PC-9 (cell line): ENCODE data around the gene OPN1LW. TPM values are rescaled to one million over a fixed set of nuclear protein-coding genes. Genes with fewer than 3 reads are reported as not detected.
A peak's percentile ranks its signal among the peaks of the same experiment; 100 is the strongest.

Source experiments
- BruUV-seq: library from RNA; stranded (reverse); fragments of 400-500 nt; replicated peaks from 2 replicates; lab custom pipeline; 2021; lab: Mats Ljungman, UMichigan
- CTCF ChIA-PET: fragments of 300-600 bp; sonication (Branson Sonifier 250); formaldehyde crosslinking; loops from one replicate; lab custom pipeline; 2022; ENCODE audit warnings: antibody characterized with exemption; lab: Charles Lee
- POLR2A ChIA-PET: fragments of 300-600 bp; sonication (Branson Sonifier 250); formaldehyde crosslinking; loops from one replicate; lab custom pipeline; 2022; ENCODE audit warnings: antibody characterized with exemption; ENCODE audit not compliant: unreplicated experiment; lab: Charles Lee
- DNase-seq, 2 experiments: peaks; one replicate each; pipeline versions ENCODE4 v3.0.0 to v3.0.0-alpha.2; 2015 to 2022; ENCODE audit warnings: mixed read lengths in 1 of 2
- H2AFZ ChIP-seq: fragments of 200-600 bp; sonication (generic); 2 replicates; pipeline ENCODE4 v1.8.1; 2017; ENCODE audit warnings: antibody characterized with exemption
- H3F3A ChIP-seq: fragments of 200-600 bp; sonication (generic); 2 replicates; pipeline ENCODE4 v1.8.1; 2017; ENCODE audit warnings: antibody characterized with exemption, mild to moderate bottlenecking, low read depth; ENCODE audit not compliant: insufficient read depth
- H3K27ac ChIP-seq: fragments of 200-600 bp; sonication (generic); 2 replicates; pipeline ENCODE4 v1.6.1; 2016; ENCODE audit warnings: mixed run types
- H3K27me3 ChIP-seq: fragments of 200-600 bp; sonication (generic); 2 replicates; pipeline ENCODE4 v1.6.1; 2016; ENCODE audit warnings: low read depth, mixed run types; ENCODE audit not compliant: insufficient read depth
- H3K36me3 ChIP-seq: fragments of 200-600 bp; sonication (generic); 2 replicates; pipeline ENCODE4 v1.6.1; 2016; ENCODE audit warnings: low read depth, mixed run types
- H3K4me1 ChIP-seq: fragments of 200-600 bp; sonication (generic); replicated peaks from 2 replicates; pipeline ENCODE4 v1.6.1; 2016; ENCODE audit warnings: mixed run types; ENCODE audit not compliant: insufficient read depth
- H3K4me2 ChIP-seq: fragments of 200-600 bp; sonication (generic); 2 replicates; pipeline ENCODE4 v1.6.1; 2017; ENCODE audit warnings: mixed run types
- H3K4me3 ChIP-seq: fragments of 200-600 bp; sonication (generic); 2 replicates; pipeline ENCODE4 v1.6.1; 2016; ENCODE audit warnings: mixed run types
- H3K79me2 ChIP-seq: fragments of 200-600 bp; sonication (generic); 2 replicates; pipeline ENCODE4 v1.6.1; 2017; ENCODE audit warnings: low read depth, mixed run types
- H3K9me2 ChIP-seq: fragments of 200-600 bp; sonication (generic); 2 replicates; pipeline ENCODE4 v1.8.1; 2017; ENCODE audit warnings: mild to moderate bottlenecking; ENCODE audit not compliant: insufficient read depth
- H3K9me3 ChIP-seq: fragments of 200-600 bp; sonication (generic); 2 replicates; pipeline ENCODE4 v1.8.1; 2016; ENCODE audit warnings: low read depth; ENCODE audit not compliant: insufficient read depth
- H4K20me1 ChIP-seq: fragments of 200-600 bp; sonication (generic); 2 replicates; pipeline ENCODE4 v1.8.1; 2017; ENCODE audit not compliant: insufficient read depth
- EZH2 ChIP-seq: fragments of 200-600 bp; sonication (generic); IDR thresholded peaks from 2 replicates; pipeline ENCODE4 v1.8.0; 2017; ENCODE audit warnings: antibody characterized with exemption, low read depth
- intact Hi-C: fragments of 100-400 bp; cut with micrococcal nuclease; formaldehyde crosslinking; loops from one replicate; pipeline ENCODE4 v1.10.0; 2022; ENCODE audit not compliant: unreplicated experiment
- total RNA-seq: library from RNA; stranded (reverse); gene quantifications from 2 replicates; pipeline ENCODE4 v1.2.3, GENCODE V29; 2021
- TF ChIP-seq, protein P1 (sequence below): fragments of 200-600 bp; sonication (generic); conservative IDR thresholded peaks from 2 replicates; pipeline ENCODE4 v1.6.1; 2017; ENCODE audit warnings: mixed run types, antibody characterized with exemption, mild to moderate bottlenecking, moderate library complexity

OPN1LW gene
- total RNA-seq, 1 experiment from 2014 or later, result not detected

DNA sequence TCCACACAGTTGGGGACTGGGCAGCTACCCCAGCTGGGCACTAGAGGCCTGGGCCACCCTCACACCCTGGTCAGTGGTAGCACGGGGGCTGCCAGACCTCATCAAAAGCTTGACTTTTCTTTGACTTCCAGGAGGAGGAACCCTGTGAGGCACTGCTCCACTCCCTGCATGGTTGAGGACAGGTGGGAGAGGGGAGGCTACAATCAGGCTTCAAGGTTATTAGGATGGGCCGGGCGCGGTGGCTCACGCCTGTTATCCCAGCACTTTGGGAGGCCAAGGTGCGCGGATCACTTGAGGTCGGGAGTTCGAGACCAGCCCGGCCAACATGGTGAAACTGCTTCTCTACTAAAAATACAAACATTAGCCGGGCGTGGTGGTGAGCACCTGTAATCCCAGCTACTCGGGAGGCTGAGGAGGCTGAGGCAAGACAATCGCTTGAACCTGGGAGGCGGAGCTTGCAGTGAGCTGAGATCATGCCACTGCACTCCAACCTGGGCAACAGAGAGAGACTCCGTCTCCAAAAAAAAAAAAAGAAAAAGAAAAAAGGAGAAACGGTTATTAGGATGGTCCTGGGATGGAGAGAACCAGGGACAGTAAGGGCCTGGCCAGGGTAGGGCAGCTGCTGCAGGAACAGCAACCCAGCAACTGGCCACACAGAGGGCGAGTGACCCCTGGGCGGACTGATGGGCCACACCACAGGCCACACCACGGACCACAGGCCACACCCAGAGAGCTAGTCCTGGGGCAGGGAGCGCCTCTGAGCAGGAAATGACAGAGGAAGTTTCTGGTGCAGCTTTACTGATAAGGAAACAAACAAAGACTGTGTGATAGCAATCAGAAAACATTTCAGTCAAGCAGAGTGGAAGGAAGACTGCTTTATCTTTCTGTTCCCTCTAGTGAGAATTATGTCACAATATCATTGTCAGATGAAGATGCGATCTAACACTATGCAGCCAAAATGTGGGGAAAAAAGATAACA is 20.5 kb upstream of the OPN1LW start:
- Histone ChIP-seq H3K27ac (peak overlapping the region; percentile 87), H3K9me2 (no peaks in the 10 kb centered on the region), H3K79me2 (no peaks in the 10 kb centered on the region), H3K36me3 (no peaks in the 10 kb centered on the region), H3K27me3 (no peaks in the 10 kb centered on the region), H3F3A (peaks cover 37% of the 10 kb centered on the region), H3K9me3 (no peaks in the 10 kb centered on the region), H3K4me3 (no peak overlapping the region), H4K20me1 (no peaks in the 10 kb centered on the region), H3K4me2 (peak overlapping the region; percentile 80), H2AFZ (no peak overlapping the region), H3K4me1 (peaks cover 42% of the 10 kb centered on the region)
- peak; percentile 71 to 80 for DNase-seq
- TF ChIP-seq EZH2, result no peak
- TF ChIP-seq, protein P1, sequence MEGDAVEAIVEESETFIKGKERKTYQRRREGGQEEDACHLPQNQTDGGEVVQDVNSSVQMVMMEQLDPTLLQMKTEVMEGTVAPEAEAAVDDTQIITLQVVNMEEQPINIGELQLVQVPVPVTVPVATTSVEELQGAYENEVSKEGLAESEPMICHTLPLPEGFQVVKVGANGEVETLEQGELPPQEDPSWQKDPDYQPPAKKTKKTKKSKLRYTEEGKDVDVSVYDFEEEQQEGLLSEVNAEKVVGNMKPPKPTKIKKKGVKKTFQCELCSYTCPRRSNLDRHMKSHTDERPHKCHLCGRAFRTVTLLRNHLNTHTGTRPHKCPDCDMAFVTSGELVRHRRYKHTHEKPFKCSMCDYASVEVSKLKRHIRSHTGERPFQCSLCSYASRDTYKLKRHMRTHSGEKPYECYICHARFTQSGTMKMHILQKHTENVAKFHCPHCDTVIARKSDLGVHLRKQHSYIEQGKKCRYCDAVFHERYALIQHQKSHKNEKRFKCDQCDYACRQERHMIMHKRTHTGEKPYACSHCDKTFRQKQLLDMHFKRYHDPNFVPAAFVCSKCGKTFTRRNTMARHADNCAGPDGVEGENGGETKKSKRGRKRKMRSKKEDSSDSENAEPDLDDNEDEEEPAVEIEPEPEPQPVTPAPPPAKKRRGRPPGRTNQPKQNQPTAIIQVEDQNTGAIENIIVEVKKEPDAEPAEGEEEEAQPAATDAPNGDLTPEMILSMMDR, result no peak
- BruUV-seq, result no TSS peak
- ChIA-PET POLR2A (no interaction called here), CTCF (interaction anchor here (0.7 kb wide), 1 partner anchor 200 kb away, joined by 4 read pairs; no protein-coding TSS in a partner anchor)
- intact Hi-C loops, result loop anchor here (2.0 kb wide), 1 partner anchor 27 kb away; the partner anchor contains the start of gene MECP2

DNA sequence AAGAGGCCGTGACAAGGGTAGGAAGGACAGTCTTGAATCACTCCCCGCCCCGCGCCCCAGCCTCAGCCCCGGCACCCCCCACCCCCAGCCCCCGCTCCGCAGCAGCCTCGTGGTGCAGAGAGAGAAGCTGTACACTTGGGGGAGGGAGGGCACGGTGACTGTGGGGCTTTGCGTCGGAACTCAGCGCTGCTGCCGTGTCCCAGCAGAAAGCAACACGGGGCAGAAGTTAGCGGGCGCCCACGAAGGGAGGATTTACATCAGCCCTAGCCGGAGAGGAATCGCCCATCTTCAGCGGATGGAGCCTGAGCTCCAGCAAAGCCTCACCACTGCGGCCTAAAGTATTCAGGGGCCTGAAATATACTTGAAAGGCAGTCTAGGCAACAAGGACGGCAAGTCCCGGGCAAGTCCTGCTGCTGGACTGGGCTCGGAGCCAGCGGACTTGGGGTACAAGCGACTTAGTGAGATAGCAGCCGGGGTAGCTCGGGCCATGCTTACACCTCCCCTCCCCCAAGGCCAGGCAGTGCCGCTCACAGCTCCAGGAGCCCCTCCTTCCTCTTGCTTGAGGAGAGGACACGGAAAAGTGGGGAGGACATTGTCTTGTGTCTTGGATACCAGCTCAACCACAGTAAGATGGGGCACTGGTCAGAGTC is 18.5 kb upstream of the OPN1LW start:
- no peaks in the 10 kb centered on the region for H4K20me1 ChIP-seq
- no peaks in the 10 kb centered on the region for H3K9me3 ChIP-seq
- ChIA-PET POLR2A (no interaction called here), CTCF (no interaction called here)
- H3K27ac ChIP-seq, result no peak overlapping the region
- no peak for DNase-seq
- H3K27me3 ChIP-seq, result no peaks in the 10 kb centered on the region
- peaks cover 37% of the 10 kb centered on the region for H3F3A ChIP-seq
- no peaks in the 10 kb centered on the region for H3K36me3 ChIP-seq
- no peak overlapping the region for H2AFZ ChIP-seq
- no peak overlapping the region for H3K4me2 ChIP-seq
- peaks cover 42% of the 10 kb centered on the region for H3K4me1 ChIP-seq
- no peaks in the 10 kb centered on the region for H3K79me2 ChIP-seq
- H3K9me2 ChIP-seq, result no peaks in the 10 kb centered on the region
- intact Hi-C loops, result no loop called here
- no TSS peak for BruUV-seq
- no peak for TF ChIP-seq EZH2
- TF ChIP-seq, protein P1, result no peak
- no peak overlapping the region for H3K4me3 ChIP-seq

DNA sequence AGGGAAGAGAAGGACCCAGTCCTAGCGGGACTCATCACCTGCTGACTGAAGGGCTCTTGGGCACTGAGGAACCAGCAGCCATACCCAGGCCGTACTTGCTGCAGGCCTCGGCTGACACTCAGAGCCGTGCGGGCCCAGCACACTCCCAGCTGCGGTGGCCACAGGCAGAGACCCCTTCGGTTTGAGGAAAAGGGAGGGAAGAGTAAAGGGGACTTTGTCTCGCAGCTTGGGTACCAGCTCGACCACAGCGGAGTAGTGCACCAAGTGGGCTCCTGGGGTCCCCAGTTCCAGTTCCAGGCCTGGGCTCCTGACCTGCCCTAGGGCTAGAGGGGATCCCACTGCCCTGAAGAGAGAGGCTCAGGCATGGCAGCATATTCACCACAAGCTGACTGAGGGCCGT is 17.9 kb upstream of the OPN1LW start:
- Histone ChIP-seq H3K4me3 (no peak overlapping the region), H3K27ac (no peak overlapping the region), H3K4me1 (peaks cover 39% of the 10 kb centered on the region), H3K9me2 (no peaks in the 10 kb centered on the region), H3K27me3 (no peaks in the 10 kb centered on the region), H3K79me2 (no peaks in the 10 kb centered on the region), H3K36me3 (no peaks in the 10 kb centered on the region), H3K4me2 (no peak overlapping the region), H4K20me1 (no peaks in the 10 kb centered on the region), H2AFZ (no peak overlapping the region), H3F3A (peaks cover 35% of the 10 kb centered on the region), H3K9me3 (no peaks in the 10 kb centered on the region)
- no TSS peak for BruUV-seq
- intact Hi-C loops, result no loop called here
- POLR2A ChIA-PET, result no interaction called here
- CTCF ChIA-PET, result interaction anchor here (0.8 kb wide), 1 partner anchor 10 kb away, joined by 3 read pairs; no protein-coding TSS in a partner anchor
- no peak for DNase-seq
- TF ChIP-seq, protein P1, result no peak
- TF ChIP-seq EZH2, result no peak
